HepG2 (cell line): ENCODE results near the gene GGT1. TPM values are rescaled to one million over a fixed set of nuclear protein-coding genes. Genes with fewer than 3 reads are reported as not detected.
A peak's percentile ranks its signal among the peaks of the same experiment; 100 is the strongest.

Source experiments
- AHDC1 ChIP-seq: sonication (generic); formaldehyde crosslinking; IDR thresholded peaks from 2 replicates; pipeline ENCODE4 v1.5.1; 2020; ENCODE audit warnings: mild to moderate bottlenecking, missing genetic modification reagents, borderline replicate concordance
- BCL6 ChIP-seq: IDR thresholded peaks from 2 replicates; pipeline ENCODE4 v1.6.1; 2016; ENCODE audit warnings: missing genetic modification reagents, missing compliant biosample characterization
- CEBPG ChIP-seq: IDR thresholded peaks from 2 replicates; pipeline ENCODE4 v1.6.1; 2016
- CENPX ChIP-seq: sonication (generic); formaldehyde crosslinking; IDR thresholded peaks from 2 replicates; pipeline ENCODE4 v1.9.0; 2021; ENCODE audit warnings: mild to moderate bottlenecking, missing genetic modification reagents, moderate library complexity
- EP300 ChIP-seq, 3 experiments: sonication (generic) in 1 of 3; formaldehyde crosslinking in 1 of 3; IDR thresholded peaks; 2 replicates each; pipeline versions ENCODE4 v1.5.1 to v1.6.1; 2011 to 2020; ENCODE audit warnings: low read depth in 2 of 3, low read length in 2 of 3, borderline replicate concordance in 1 of 3, improper control_type of control experiment in 1 of 3, mild to moderate bottlenecking in 1 of 3, missing genetic modification reagents in 1 of 3, moderate library complexity in 1 of 3
- FOXC1 ChIP-seq: sonication (generic); formaldehyde crosslinking; IDR thresholded peaks from 2 replicates; pipeline ENCODE4 v1.8.0; 2022; ENCODE audit warnings: mild to moderate bottlenecking, missing genetic modification reagents, borderline replicate concordance
- HNF4G ChIP-seq, 2 experiments: sonication (generic) in 1 of 2; formaldehyde crosslinking in 1 of 2; IDR thresholded peaks; 2 replicates each; pipeline versions ENCODE4 v1.4.0 to v1.6.1; 2011 to 2020; ENCODE audit warnings: borderline replicate concordance in 2 of 2, low read depth in 2 of 2, mild to moderate bottlenecking in 2 of 2, low read length in 1 of 2, missing genetic modification reagents in 1 of 2, moderate library complexity in 1 of 2
- ISL2 ChIP-seq: sonication (generic); formaldehyde crosslinking; IDR thresholded peaks from 2 replicates; pipeline ENCODE4 v1.5.0; 2020; ENCODE audit warnings: missing genetic modification reagents
- KAT8 ChIP-seq: IDR thresholded peaks from 2 replicates; pipeline ENCODE4 v1.6.1; 2016; ENCODE audit warnings: missing genetic modification reagents, missing compliant biosample characterization
- POLR2AphosphoS2 ChIP-seq: IDR thresholded peaks from 2 replicates; pipeline ENCODE4 v1.6.1; 2011; ENCODE audit warnings: low read depth, low read length, improper control_type of control experiment
- SOX13 ChIP-seq, 3 experiments: fragments of 450-650 bp in 1 of 3; sonication (generic) in 1 of 3; formaldehyde crosslinking in 1 of 3; IDR thresholded peaks in 2 of 3; conservative IDR thresholded peaks in 1 of 3; 2 replicates each; pipeline versions ENCODE4 v1.5.0 to v1.6.1; 2016 to 2020; ENCODE audit warnings: antibody characterized with exemption in 1 of 3, mild to moderate bottlenecking in 1 of 3, missing compliant biosample characterization in 1 of 3, missing genetic modification reagents in 1 of 3, moderate library complexity in 1 of 3
- ZC3H13 ChIP-seq: sonication (generic); formaldehyde crosslinking; IDR thresholded peaks from 2 replicates; pipeline ENCODE4 v1.8.1; 2023; ENCODE audit warnings: mild to moderate bottlenecking, missing genetic modification reagents, moderate library complexity
- ZNF205 ChIP-seq: IDR thresholded peaks from 2 replicates; pipeline ENCODE4 v1.6.1; 2018; ENCODE audit warnings: missing biosample characterization, missing genetic modification reagents
- ZNF263 ChIP-seq: sonication (generic); formaldehyde crosslinking; IDR thresholded peaks from 2 replicates; pipeline ENCODE4 v1.4.0; 2020; ENCODE audit warnings: missing genetic modification reagents
- ZNF362 ChIP-seq: sonication (generic); formaldehyde crosslinking; IDR thresholded peaks from 2 replicates; pipeline ENCODE4 v1.4.0; 2020; ENCODE audit warnings: missing genetic modification reagents, mild to moderate bottlenecking, borderline replicate concordance
- ZNF614 ChIP-seq: IDR thresholded peaks from 2 replicates; pipeline ENCODE4 v1.6.1; 2018; ENCODE audit warnings: missing biosample characterization, missing genetic modification reagents, inconsistent platforms, borderline replicate concordance
- ZNF792 ChIP-seq: IDR thresholded peaks from 2 replicates; pipeline ENCODE4 v1.6.1; 2016
- polyA plus RNA-seq, 8 experiments: library from polyadenylated mRNA; depleted of rRNA in 3 of 8; stranded (reverse) in 7 of 8; unstranded in 1 of 8; fragments of >200 nt; fragmentation: Illumina TruSeq in 4 of 8; extraction: Trizol in 4 of 8; gene quantifications; 2 replicates each; pipeline versions ENCODE4 v1.2.1 to v1.2.3, GENCODE V29; 2011 to 2016; ENCODE audit warnings: low read depth in 4 of 8, missing spikeins in 1 of 8, mixed read lengths in 1 of 8; ENCODE audit not compliant: insufficient read depth in 1 of 8
- total RNA-seq, 5 experiments: library from RNA; depleted of rRNA; stranded (reverse); fragments of >200 nt; fragmentation: Illumina TruSeq; extraction: Trizol; gene quantifications; 2 replicates each; pipeline ENCODE4 v1.2.3, GENCODE V29; 2016; ENCODE audit warnings: low read depth in 1 of 5
- TF ChIP-seq, protein P1 (sequence below): IDR thresholded peaks from 2 replicates; pipeline ENCODE4 v1.6.1; 2016
- TF ChIP-seq, protein P2 (sequence below): sonication (generic); formaldehyde crosslinking; IDR thresholded peaks from 2 replicates; pipeline ENCODE4 v1.5.0; 2020; ENCODE audit warnings: missing genetic modification reagents

Gene GGT1
- total and polyA plus RNA-seq, 2 of the 13 experiments (the other 11 are each of a cell fraction or from before 2014, with no cell fraction given) = 29.9 to 103 TPM

DNA sequence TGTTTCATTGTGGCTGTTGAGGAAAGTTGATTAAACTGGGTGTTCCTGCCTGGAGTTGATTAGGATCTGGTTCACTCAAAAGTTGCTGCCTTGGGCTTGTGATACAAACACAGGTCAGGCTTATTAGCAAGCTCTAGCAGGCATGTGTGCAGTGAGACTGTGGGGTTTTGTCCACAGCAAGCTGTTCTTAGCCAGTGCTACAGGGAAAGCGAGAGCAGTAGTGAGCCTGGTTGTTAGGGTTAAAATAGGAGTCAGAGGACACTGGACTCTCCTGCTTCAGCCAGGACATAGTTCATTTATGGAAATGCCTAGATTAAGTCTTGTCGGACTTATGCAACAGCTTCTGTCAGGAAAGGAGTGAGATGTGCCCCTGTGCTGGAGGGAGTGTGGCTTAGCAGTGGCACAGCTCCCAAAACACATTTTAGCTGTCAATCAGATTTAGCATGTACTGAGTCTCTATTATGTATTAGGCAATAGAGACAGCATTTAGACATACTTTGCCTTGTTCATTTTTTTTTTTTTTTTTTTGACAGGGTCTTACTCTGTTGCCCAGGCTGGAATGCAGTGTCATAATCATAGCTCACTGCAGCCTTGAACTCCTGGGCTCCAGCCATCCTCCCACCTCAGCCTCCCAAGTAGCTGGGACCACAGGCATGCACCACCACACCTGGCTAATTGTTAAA is 38.5 kb upstream of the GGT1 start (continued):
- TF ChIP-seq, protein P1, sequence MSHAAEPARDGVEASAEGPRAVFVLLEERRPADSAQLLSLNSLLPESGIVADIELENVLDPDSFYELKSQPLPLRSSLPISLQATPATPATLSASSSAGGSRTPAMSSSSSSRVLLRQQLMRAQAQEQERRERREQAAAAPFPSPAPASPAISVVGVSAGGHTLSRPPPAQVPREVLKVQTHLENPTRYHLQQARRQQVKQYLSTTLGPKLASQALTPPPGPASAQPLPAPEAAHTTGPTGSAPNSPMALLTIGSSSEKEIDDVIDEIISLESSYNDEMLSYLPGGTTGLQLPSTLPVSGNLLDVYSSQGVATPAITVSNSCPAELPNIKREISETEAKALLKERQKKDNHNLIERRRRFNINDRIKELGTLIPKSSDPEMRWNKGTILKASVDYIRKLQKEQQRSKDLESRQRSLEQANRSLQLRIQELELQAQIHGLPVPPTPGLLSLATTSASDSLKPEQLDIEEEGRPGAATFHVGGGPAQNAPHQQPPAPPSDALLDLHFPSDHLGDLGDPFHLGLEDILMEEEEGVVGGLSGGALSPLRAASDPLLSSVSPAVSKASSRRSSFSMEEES (CRISPR knock-in tag) = peak; percentile 75
- TF ChIP-seq ZNF792 (CRISPR knock-in tag) (0 out of 2 replicates have a peak, but pooled peaks have one; percentile 42), FOXC1 (CRISPR knock-in tag) (no peak), AHDC1 (CRISPR knock-in tag) (0 out of 2 replicates have a peak, but pooled peaks have one; percentile 36), ISL2 (no peak), HNF4G (IDR thresholded peaks at IDR 0.05; ENCODE audit: borderline replicate concordance, low read depth, low read length) (0 out of 2 replicates have a peak, but pooled peaks have one; percentile 11), HNF4G (CRISPR knock-in tag; IDR thresholded peaks at IDR 0.05; ENCODE audit: borderline replicate concordance, low read depth) (no peak), CEBPG (CRISPR knock-in tag) (peak; percentile 82), KAT8 (0 out of 2 replicates have a peak, but pooled peaks have one; percentile 33), EP300 (IDR thresholded peaks at IDR 0.05; ENCODE audit: low read depth in 2 of 2, low read length in 2 of 2) (peak in 1 of 2 experiments; percentile 29; a peak in 1 of 4 replicates), EP300 (CRISPR knock-in tag; IDR thresholded peaks at IDR 0.05; ENCODE audit: borderline replicate concordance) (0 out of 2 replicates have a peak, but pooled peaks have one; percentile 29), ZNF263 (CRISPR knock-in tag) (peak; percentile 74), ZNF205 (CRISPR knock-in tag) (0 out of 2 replicates have a peak, but pooled peaks have one; percentile 33), ZC3H13 (CRISPR knock-in tag) (peak; percentile 26; the same call in 1 of the 2 replicates), BCL6 (CRISPR knock-in tag) (peak; percentile 56; the same call in 1 of the 2 replicates), ZNF614 (CRISPR knock-in tag) (peak; percentile 22; the same call in 1 of the 2 replicates), CENPX (no peak), POLR2AphosphoS2 (no peak), SOX13 (IDR thresholded peaks at IDR 0.05) (no peak), SOX13 (CRISPR knock-in tag; conservative IDR thresholded peaks at IDR 0.05 in 1 of 2, IDR thresholded peaks at IDR 0.05 in 1 of 2) (peak in 1 of 2 experiments; percentile 30; a peak in 1 of 4 replicates), ZNF362 (peak; percentile 88)
- TF ChIP-seq, protein P2, sequence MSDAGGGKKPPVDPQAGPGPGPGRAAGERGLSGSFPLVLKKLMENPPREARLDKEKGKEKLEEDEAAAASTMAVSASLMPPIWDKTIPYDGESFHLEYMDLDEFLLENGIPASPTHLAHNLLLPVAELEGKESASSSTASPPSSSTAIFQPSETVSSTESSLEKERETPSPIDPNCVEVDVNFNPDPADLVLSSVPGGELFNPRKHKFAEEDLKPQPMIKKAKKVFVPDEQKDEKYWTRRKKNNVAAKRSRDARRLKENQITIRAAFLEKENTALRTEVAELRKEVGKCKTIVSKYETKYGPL (CRISPR knock-in tag) = peak; percentile 94
